NOMO-1 (cell line): Measurements from ENCODE around the gene SERGEF.

ENCODE experiments used
- DNase-seq, 2 experiments: peaks; one replicate each; lab custom pipeline; 2025; ENCODE audit not compliant: unreplicated experiment in 2 of 2; lab: John Stamatoyannopoulos, UW

The SERGEF gene

DNA sequence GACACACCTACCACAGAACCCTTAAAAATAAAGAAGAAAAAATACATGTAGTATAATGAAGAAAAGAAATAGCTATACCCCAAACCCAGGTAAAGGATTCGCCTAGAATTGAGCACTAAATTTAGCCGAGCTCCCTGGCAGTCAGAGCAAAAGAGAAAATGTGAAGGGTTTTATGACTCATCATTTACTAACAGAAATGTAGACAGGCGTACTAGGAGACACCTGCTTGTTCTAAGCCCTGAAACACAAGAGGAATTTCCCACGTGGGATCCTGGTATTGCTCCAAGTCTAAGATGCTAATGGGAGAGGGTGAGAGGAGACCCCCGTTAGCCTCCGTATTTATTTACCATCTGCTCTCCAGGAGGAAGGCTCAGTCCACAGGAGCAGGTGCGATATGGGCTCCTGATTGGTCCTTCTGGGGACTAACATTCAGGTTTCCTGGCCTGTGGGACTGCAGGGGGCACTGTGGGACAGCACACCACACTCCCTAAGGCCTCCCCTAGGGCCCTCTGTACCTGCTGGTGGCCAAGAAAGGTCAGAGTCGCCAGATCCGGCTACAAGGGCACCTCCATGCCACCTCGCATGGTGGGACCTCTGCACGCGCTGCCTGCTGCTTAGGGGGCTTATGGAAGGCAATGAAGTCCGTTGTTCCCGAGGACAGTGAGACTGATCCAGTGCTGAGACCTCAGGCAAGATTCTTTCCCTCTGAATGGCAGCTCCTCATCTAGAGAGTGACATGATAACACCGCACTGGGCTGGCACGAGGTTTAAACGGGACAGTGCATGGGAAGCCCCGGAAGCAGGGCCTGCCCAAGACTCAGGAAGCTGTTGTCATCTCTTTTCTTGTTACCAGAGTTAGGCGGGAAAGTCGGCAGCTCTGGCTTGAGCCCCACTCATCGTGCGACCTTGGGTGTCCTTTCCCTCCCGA lies 252.5 kb downstream of the SERGEF start:
- DNase-seq: peak; percentile 16 to 31

DNA sequence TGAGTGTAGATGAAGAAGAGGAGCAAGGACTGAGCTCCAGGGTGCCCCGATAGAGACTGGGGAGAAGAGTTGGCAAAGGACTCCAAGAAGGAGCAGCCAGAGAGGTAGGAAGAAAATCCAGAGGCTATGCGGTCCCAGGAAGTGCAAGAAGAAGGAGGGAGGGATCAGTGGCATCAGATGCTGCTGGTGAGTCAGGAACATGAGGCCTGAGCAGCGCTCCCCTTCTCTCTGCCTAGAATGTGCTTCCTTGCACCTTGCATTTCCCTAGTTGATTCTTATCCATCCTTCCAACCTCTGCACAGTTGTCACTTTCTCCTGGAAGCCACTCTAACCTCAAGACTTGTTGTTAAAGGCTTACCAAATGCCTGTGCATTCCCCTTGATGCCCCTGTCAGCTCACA lies 257.0 kb downstream of the SERGEF start:
- DNase-seq: no peak

DNA sequence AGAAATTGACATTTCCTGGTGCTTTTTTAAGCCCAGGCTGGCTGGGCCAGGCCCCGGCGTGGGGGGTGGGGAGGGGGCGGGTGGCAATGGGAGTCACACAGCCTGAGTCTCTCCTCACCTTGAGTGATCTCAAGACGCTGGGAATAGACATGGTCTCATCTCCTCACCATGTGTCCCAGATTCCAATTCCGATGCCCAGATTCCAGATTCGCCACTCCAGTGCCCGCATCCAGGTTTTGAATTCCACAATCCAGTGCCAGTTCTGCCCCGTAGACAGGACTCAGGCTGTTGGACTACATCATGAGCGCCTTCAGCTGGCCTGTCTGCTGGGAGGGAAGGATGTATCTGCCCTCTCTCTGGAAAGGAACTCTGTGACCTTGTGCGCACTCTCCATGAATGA lies 259.2 kb downstream of the SERGEF start:
- no peak for DNase-seq

DNA sequence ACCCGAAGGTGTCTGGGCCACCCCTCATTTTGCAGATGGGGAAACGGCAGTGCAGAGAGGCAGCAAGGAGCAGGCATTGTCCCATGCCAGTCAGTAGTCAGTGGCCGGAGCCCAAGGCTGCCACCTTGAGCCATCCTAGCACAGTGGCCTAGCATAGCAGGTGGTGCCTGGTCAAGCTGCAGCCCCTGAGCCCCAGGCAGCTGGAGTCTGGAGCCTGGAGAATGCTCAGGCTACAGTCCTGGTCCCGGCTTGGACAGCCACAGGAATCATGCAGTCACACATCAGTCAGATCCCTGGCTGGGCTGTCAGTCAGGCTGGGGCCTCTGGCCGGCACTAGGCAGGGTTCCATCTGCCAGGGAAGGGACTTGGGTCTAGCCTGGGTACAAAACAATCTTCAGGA lies 259.7 kb downstream of the SERGEF start:
- no peak for DNase-seq

DNA sequence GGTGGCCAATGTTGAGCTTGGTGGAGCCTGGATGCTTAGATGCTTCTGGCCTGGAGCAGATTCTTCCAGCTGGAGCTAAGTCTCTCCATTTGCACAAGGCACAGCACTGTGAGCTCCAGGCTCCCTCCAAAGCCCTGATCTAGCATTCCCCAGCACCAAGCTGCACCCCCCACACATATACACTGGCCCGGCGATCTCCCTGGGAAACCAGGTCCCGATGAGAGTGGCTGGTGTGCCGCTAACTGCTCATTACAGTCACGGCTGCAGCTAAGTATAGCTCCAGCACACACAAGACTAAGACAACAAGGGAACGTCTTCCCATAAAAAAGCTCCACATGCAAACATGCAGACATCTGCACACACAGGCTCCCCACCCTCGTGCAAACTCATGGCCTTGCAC lies 260.7 kb downstream of the SERGEF start:
- DNase-seq: no peak

DNA sequence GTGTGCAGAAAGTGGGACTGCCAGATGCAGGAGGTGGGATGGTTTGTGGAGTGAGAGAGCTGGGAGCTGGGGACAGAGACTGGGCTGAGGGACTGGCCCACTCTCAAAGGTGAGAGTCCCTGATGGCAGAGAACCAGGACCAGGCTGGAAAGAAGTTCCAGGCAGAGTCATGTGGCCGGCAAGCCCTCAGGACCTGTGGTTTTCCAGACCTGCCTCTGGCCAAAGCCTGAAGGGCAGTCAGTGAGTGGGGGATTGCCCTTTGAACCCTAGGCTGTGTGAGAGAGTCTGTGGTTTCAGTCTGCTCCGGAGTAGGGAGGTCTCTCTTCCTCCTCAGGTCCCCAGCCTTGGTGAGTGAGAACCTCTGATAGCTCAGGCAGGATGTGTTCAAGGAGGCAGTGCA lies 261.3 kb downstream of the SERGEF start:
- no peak for DNase-seq

DNA sequence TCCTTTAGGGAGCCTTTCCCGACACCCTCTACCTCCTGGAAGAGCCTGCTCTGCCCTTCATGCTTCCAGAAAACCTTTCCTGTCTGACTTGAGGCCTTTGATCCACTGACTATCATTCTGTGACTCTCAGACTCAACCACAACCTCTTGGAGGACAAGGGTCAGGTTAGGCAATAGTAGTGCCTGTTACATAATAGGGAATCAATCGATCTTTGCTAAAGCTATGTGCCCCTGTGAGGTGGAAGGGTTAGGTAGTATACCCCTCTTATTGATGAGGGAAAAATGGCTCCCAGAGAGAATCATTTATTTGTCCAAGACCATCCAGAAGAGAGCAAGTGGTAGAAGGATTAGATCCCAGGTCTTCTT lies 262.1 kb downstream of the SERGEF start:
- no peak for DNase-seq

DNA sequence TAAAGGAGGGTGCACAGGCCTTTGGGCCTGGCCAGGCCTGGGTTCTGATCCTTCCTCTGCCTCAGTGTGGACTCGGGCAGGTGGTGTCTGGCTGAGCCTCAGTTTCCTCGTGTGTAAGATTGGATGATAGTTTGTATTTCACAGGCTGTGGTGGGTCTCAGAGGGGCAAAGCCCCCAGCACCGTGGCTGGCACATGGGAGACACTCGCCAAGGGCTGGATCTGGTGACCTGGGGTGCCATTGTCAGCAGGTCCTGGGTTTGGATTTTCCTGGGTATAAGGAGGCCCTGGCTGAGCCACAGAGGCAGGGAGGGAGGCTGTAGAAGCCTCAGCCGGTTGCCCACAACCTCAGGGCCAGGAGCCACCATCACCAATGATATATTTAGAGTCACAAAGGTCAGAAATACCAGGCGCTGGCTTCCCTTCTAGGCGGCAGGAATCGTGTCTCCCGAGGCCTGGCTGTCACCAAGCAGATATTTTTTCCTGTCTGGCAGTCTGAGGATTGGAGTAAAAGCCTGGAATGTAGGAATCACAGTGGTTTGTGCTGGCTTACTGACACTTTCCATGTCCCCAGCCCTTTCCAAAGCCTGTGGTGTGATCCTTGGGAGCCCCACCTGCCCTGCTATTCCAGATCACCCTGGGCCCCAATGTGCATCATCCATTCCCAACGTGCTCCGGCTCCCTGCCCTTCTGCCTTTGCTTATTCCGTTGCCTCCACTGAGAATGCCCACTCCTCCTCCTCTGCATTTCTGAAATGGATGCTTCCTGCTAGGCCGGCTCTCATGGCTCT lies 262.6 kb downstream of the SERGEF start:
- no peak for DNase-seq

DNA sequence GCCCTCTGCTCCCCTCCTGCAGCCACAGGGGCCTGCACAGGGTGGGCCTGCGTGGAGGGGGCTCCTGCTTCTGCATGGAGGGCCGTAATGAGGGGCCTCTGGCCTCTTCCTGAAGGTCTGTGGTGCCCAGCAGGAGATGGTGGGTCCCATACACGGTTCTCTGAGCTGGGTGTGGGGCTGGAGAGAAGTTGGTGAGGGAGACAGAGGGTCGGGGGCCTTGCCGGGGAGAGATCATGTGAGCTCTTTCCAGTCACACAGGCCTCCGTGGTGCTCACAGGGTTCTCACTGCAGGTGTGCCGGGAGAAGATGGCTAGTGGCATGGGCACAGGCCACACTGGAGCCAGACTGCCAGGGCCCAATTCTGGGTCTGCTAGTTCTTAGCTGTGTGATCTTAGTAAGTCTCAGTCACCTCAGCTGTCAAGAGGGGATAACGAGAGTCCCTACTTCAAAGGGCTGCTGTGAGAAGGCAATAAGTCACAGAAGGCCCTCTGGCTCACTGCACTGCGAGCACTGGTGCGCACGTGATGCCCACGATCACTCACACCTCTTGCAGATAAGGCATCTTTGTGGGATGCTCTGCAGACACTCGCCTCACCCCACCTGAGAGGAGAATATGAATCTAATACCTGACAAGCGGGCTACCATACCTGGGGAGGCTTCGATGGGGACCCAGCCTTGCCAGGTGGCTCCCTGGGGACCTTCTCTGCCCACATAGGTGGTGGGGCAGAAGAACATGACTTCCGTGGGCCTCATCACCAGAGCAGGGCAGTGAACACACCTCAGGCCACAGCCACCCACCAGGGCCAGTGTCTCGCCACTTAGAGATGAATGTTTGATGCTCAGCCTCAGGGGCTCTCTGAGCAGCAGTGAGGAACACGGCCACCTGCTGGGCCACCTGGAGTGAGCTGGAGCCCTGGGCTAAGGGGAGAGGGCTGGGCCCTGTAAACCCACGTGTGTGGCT lies 263.8 kb downstream of the SERGEF start:
- DNase-seq: no peak

DNA sequence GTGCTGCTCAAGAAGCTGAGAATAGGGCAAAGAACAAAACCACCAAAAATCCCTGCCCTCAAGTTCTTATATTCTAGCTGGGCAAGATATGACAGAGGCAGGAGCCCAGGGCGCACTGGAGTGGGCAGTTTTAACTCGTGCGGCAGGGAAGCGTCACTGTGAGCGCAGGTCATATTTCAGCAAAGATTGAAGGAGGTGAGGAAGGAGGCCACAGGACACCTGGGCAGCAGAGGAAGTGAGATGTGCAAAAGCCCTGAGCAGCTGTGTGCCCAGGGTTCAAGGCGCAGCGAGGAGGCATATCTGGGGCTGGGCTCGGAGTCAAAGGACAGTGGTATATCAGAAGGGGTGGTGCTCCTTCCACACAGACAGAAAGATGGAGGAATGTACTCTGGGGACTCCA lies 264.8 kb downstream of the SERGEF start:
- no peak for DNase-seq

DNA sequence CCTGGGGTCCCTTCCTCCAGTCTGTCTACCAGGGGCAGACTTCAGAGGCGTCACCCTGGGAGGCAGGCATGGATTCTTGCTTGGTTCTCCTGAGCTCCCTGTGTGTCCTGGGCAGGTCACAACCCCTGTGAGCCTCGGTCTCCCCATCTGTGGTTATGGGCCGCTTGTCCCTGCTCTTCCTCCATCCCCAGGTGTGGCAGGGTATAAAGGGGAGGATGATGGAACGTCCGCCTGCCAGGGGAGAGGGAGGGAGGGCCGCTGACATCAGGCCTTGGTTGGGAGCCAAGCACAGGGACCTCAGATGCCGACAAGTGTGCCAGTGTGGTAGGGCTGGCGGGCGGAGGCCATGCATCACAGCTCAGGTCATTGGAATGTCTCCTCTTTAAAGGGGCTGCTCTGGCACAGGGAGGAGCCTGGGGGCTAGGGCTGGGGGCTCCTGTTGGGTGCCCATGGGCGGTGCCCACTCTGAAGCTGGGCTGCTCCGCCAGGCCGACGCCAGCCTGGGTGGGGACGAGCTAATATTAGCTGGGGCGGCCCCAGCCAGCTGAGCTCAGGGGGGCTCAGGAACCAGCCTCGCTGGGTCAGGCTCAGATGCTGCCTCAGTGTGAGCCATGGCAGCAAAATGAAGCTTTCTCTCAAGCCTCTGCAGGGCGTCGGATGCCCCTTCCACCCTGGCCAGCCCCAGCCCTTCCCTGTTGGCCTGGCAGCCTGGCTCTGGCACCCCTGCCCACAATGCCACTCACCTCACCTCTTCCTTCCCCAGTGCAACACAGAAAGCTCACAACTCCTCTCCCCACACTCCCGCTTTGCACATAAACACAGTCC lies 265.5 kb downstream of the SERGEF start:
- no peak for DNase-seq

DNA sequence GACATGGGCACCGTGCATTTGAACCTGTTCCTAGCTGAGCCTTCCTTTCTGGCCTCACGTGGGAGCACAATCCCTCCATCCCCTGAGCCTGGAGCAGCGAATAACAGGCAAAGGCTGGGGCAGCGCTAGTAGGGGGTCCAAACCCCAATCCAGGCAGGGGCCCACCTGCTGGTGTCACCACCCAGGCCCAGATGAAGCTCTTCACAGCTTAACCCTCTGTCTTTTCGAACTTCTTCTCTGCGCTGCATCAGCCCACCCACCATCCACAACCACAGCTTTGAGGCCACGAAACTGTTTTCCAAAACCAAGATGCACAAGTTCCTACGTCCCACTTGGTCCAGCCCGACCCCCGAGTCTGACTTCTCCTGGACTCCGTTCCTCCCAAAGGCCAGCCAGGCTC lies 266.8 kb downstream of the SERGEF start:
- DNase-seq: no peak

DNA sequence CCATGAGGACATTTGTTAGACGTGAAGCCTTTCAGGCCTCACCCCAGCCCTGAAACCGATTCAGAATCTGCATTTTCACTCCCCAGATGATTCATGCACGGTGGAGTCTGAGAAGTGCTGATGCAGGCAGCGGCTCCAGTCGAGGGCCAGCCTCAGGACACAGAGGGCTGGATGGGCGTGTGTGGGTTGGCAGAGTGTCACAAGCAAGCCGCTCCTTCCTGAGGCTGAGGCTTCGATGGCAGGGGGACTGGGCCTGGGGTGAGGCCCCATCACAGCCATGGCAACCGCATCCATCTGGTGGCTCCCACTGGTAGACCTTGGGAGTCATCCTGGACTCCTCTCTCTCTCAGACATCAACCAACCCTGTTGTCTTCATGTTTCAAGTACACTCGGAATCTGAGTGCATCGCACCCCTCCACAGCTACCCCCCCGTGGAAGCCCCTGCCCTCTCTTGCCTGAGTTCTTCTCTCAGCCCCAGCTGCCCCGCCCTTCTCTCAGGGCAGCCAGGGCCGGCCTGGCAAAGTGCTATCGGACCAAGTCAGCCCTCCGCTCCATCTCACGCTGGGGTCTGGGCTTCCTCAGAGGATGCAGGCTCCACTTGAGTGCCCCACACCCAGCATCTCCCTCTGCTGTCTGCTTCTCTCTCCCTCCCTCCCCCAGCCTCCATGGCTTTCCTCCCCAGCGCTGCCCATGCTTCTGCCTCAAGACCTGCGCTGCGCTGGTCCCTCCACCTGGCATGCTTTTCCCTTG lies 267.6 kb downstream of the SERGEF start:
- no peak for DNase-seq

DNA sequence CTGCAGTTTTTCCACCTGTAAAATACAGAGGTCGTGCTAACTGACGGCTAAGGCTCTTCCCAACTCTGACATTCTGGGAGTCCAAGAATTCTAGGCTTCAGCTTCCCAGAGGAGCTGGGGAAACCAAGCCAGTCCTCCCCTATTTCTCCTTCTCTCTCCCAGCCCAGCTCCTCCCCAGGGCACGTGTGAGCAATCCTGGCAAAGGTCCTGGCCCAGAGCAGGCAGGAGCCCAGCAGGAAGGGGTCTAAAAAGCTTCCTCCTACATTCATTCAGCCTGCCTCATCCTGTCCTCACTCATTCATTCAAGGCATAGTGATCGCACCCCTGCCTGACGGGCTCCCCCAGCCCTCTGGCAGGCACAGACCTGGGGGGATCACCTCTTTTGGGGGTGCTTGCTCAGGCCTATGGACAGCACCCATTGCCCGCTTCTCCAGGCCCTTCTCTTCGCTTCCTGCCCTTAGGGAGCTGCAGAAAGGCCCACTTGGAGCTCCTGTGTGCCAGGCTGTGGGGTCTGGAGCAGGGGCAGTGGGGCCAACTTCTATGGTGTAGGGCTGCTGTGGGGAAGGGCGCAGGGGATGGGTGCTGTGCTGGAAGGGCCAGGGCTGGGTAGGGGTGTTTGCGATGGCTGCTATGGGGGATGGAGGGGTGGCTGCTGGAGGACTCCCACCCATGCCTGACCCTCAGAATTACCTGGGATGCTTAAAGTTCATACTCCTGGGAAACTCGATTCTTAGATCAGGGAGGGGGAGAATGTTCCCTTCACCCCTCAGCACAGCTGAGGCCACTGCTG lies 268.5 kb downstream of the SERGEF start:
- DNase-seq: no peak

DNA sequence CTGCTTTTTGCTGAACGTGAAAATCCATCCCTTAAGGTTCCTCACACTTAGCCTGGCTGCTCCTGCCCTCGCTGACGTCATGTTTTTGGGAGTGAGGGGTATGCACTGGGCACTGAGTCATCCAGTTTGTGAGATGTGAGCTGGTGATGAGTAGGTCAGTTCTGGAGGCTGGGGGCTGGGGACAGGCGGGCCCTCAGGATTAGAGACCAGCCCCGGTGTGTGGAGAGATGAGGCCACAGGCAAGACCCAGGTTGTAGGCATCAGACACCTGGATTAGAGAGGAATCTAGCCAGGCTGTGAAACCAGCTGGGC lies 269.1 kb downstream of the SERGEF start:
- no peak for DNase-seq

DNA sequence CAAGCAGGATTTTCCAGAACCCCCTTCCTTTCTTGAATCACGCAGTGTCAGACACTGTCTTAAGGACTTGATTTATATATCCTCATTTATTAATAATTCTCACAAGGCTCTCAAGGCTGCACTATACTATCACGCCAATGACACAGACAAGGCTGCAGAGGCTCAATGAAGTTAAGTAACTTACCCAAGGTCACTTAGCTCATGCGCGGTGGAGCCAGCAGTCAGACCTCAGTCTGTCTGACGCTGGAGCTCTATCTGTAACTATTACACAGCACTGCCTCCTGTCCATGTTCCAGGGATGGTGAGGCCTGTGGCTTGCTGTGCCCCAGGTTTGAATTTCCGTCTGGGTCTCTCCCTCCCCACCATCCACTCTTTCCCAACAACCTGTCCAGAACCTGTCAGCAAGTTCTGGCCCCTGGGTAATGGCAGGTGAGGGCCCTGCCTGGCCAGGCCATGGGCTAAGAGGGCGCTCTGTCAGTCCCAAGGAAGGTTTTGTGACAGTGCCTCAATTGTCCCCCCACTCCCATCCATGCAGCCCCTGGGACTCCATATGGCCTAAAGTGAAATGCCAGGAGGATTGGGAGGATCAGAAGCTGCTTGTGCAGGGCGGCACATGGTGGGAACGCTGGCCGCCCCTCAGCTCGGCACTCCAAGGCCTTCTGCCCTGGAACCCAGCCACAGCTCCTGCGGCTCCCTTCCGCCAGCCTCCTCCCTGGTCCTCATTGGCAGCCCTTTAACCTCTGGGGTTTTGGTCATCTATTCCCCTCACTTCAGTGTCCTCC lies 269.6 kb downstream of the SERGEF start:
- DNase-seq: no peak

DNA sequence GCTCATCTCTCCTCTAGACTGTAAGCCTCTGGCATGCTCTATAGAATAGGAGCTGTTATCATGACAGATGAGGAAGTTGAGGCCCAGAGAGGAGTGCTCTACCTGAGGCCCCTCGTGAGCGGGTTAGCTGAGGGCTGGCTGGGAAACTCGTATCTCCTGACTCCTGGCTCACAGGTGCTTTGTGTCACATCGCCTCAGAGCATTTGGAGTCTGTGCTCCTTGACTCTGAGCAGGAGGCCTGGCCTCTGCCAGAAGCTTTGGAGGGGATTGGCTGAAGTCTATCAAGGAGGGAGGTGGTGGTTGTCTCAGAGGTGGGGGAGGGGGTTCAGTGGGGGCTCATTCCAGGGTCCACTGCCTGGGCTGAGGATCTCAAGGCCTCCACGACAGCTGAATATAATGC lies 270.8 kb downstream of the SERGEF start:
- no peak for DNase-seq

DNA sequence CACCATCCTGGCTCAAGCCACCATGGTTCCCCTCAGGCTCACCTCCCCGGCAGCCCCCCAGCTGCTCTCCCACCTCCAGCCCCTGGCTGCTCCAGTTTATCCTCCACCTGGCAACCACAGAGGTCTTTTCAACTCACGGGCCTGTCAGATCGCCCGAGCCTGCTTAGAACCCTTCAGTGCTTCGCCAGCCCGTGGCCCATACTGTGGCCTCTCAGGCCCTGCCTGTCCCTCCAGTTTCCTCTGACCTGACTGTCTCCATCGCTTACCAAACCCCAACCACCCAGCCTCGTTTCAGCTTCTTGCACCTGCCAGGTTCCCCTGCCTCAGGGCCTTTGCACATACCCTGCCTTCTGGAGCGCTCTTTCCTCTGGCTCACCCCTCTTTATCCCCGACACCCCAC lies 271.4 kb downstream of the SERGEF start:
- no peak for DNase-seq
